HG03039 (cell line): ENCODE results near the gene BAZ2B.
A peak's percentile ranks its signal among the peaks of the same experiment; 100 is the strongest.

Source experiments
- ATAC-seq: cut with Tn5 transposase; IDR thresholded peaks from one replicate; pipeline ENCODE4 v1.9.1; 2021; ENCODE audit warnings: mild to moderate bottlenecking, moderate library complexity; ENCODE audit not compliant: unreplicated experiment

Gene BAZ2B

DNA sequence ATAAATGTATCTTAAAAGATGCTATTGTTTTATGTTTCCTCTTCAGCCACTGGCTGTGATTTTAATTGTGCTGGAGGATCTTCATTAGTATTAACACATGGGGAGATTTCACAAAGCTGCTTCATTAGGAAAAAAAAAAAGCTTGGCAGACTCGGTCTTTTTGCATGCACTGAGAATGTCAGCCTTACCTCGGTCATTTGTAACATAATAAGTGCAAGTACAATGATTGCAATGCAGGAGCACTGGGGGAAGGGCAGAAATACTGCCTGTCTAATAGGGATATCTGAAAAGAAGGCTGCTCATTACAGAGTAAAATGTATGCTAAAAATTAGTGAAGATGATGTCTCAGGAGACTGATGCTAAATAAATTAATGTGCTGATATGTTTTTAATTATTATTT lies 1.3 kb upstream of the BAZ2B start:
- ATAC-seq = no peak

DNA sequence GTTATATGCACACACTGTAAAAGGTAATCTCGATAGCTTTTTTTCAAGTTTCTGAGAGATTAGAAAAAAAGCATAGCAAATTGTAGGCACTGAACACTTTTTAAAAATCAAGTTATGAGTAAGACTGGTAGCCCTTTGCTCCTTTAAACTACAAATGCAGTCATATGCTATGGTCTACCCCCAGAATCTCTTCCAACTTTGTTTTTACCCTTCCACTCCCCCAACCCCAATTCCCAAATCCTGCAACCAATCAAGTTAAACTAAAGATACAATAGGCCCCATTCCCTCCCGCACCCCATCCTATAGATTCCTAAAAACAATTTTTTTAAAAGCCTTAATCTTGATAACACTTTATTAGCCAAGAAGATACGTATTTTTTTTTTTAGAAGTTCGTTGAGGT lies 752 bp upstream of the BAZ2B start:
- ATAC-seq = no peak

DNA sequence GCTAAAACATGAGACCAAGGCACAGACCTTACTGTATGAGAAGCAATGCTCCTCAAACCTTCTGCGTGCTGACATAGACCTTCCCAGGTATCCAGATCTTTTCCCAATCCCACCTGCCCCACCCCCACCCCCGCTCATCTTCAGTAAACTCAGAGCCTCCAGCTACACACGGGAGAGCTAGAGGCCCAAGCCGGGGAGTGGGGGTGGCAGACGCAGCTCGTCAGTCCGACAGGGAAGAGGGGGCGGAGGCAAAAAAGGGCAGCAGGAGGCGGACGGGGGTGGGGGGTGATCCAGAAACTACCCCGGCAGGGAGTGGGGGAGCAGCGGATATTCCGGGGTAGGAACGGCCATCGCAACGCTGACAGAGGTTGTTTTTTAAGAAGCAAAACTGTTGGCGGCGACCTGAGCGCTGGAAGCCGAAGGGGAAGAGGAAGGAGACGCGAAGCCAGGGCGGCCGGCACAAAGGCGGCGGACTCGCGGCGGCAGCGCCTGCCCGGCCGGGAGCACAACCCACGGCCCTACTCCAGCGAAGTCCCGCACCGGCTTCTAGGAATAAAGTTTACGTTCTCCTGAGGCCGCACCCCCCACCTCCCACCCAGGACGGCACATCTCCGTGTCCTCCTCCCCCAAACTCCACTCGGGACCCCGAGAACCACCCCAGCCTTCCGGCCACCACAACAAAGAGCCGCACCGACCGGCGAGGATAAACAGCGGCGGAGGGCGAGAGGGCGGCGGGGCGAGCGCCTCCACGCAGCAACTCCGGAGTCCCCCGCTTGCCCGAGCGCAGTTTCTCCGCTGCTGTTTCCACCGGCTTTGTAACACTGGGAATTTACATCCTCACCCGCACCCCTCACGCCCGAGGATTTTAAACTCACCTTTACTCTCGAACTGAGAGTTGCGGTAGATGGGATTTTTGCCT lies 722 bp downstream of the BAZ2B start:
- peak; percentile 69 for ATAC-seq

DNA sequence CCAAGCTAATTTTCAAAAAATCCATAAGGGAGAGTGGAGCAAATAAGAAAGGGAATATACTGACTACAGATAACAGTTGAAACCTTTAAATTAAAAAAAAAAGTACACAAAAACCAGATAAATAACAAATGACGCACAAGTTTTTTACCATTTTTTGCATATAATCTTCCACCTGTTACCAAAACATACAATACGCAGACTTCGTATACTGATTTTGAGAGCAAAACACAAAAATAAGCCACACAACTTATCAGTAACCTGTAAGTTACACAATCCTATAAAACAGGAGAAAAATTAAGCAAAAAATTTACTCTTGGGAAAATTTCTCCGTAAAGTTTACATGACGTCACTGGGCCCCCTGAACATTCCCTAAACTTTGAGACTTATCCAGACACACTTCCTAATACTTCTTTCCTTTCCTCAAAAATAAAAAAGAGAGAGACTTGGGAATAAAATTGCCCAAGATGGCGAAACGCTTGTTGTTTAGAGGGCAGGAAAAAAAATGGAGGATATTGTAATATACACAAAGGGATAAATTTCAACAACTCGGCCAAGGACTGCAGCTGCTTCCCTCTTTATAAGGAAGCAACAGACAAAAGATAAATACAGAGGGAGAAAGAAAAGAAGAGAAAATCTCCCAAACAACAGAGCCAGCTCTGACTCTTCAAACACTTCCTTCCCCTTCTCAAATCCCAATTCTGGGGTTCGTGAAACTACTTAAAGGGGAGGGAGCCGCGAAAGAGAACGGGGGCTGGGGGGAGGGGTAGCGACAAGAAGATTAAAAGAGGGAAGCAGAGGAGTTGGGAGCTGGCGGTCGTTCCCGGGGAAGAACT lies 1.6 kb downstream of the BAZ2B start:
- ATAC-seq = peak; percentile 6

DNA sequence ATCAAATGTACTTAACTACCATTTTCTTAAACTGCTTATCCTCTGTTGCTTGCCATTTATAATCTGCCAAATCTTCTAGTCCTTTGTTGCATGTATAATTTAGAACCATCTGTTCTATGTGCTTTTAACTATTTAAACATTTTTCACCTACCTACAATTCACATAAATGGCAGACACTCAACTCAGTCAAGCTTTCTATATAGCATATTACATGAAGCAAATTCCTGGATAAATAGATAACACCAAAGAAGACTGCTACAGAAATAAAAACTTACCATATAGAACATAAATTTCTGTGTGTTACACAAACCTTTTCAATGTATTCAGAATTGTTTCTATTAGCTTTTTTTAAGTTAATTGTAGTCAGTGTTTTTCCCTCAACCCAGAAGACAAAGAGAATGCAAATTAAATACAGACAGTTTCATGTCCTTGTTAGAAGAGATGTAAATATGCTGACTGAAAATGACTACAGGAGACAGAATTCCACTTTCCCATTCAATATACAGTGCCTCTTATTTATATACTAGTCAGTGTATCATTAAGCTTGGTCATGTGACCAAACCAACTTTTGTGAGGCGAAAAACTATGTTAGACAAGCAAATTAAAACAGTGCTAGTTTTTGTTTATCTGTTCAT lies 2.6 kb downstream of the BAZ2B start:
- no peak for ATAC-seq

DNA sequence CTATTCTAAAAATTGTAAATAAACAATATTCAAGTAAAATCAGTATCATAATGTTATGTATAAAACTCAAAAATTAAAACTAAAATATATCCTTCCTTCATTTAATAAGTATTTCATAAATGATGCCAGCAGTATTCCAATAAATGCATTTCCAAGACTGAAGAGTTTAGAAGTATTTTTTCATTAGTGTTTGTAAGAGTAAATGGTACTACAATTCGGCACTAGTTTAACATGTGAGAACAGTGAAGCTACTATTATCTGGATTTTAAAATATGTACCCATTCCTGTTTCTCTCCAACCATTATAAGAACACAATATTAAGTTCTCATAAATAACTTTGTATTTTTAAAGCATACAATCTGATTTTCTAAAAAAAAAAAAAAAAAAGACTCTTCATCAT lies 3.3 kb downstream of the BAZ2B start:
- ATAC-seq = no peak

DNA sequence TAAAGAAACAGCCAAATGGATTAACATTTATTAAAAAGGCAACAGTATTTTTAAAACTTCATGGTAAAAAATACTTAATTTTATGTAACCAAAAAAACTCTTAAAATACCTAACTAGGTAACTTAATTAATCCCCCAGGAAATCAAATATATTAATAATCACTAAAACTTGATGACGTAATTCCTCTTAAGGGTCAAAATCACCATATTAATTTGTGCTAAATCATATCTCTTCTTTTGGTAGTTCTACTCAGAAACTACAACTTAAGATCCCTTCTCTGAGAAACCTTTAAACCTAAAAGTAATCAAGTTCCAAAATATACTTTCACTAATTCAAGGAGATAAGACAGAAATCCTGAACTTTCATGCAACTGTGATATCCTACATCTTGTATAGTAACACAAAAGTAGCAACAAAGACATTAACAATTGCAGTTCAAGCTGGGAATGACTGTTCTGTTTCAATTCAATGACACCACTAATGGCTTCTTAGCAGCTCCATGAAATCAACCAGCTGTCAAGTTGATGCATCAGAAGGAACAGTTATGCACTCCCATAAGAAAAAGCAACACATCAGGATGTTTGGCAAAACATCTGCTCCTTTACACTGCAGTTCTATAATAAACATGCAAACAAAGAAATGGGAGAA lies 4.0 kb downstream of the BAZ2B start:
- no peak for ATAC-seq

DNA sequence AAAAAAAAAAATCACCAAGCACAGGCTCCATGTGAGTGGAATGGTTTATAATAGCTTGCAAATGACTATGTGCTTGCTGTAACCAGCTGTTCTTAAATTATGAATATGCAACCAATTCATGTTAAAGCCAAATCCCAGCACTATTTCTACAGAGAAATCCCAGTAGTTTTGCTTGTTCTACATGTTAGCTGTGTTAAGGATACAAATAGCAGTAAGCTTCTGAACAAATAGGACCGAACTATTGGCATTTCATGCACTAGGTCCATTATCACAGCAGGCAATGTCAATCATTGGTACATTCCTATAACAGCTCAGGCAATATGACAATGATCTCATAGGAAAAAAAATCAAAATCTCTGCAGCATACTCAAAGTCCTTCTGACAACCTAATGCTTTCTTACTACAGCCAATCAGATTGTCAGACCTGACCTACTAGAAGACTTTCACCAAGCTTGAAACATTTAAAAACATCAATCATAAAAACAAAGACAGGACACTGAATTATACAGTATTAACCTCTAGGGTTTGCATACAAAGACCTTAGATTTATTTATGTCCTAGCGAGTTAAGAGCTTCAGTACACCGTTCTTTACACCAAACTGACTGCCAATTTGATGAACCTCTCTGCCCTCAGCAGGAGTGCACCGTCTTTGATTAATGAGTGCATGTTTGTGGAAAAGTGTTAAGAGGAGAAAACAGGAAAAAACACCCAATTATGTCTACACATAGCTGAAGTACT lies 6.4 kb downstream of the BAZ2B start:
- ATAC-seq = no peak

DNA sequence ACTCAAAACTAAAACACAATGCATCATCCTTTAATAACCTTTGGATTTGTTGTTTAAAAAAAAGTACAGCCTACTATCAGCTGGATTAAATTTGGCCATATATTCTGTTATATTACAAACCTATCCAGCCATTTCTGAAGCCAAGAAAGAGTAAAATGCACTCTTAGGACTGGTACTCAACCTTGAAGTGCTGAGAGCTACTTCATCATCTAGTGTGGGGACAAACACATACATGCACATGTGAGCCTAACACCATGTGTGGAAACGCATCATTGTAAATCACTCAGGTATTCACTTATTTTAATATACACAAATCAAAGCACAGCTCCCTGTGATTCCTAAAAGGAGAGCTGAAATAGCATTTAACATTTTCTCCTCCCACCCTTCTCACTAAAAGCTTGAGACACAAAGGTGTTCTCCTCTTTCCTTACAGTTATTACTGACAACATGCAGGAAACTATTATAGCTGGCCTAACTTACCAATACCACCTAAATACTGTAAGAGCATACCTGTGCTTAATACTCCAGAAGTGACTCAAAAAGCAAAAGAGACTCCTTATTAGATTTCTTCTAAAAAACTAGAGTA lies 7.5 kb downstream of the BAZ2B start:
- ATAC-seq = no peak

DNA sequence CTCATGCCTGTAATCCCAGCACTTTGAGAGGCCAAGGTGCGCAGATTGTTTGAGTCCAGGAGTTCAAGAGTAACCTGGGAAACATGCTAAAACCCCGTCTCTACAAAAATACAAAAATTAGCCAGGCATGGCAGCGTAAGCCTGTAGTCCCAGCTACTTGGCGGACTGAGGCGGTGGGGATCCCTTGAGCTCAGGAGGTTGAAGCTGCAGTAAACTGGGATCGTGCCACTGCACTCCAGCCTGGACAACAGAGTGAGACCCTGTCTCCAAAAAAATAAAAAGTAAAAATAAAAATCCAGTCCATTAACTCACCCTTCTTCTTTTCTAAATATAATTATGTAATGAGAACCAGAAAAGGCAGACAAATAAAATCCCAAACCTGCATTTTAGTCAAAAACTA lies 8.2 kb downstream of the BAZ2B start:
- no peak for ATAC-seq

DNA sequence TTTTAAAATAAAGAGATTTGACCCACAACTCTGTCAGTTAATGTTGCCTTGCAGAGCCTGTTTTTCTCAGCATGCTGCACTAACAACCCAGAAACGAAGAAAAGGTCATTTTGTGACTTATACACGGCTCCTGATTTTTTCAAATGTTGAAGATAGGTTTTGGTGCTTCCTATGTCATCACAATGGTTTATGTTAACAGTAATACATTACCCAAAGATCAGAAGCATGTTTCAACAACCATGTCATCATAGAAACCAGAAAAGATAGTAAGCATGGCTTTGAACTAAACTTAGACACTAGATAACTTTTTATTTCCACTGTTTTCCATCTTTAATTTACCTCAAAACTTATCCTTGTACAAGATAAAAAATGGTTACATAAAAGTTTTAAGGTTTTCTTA lies 10.1 kb downstream of the BAZ2B start:
- no peak for ATAC-seq

DNA sequence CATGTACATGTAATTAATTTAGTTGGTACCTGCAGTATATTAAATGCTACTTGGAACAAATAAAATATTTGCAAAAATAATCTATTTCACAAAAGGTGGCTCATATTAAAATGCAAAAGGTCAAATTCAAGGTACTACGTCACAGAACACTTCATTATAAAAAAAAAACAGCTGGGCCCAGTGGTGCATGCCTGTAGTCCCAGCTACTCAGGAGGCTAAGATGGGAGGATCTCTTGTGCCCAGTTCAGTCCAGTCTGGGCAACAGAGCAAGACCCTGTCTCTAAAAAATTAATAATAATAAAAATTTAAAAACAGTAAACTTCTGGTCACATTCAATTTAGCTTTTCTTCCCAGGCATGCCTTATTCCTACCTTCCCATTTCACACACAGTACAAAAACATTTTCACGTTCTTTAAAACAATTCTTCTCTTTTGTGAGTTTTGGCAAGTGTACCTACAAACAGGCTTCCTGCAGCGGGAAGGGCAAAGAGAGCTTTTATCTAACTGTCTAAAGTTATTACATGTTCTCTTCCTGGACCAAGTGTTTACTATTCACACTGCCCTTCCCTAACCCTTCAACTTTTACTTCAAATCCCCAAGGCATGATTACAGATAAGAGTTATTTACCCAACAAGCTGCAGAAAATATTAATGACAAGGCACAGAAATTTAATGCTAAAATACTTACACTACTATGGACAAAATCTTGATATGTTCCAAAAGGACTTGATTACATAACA lies 10.7 kb downstream of the BAZ2B start:
- ATAC-seq = no peak

DNA sequence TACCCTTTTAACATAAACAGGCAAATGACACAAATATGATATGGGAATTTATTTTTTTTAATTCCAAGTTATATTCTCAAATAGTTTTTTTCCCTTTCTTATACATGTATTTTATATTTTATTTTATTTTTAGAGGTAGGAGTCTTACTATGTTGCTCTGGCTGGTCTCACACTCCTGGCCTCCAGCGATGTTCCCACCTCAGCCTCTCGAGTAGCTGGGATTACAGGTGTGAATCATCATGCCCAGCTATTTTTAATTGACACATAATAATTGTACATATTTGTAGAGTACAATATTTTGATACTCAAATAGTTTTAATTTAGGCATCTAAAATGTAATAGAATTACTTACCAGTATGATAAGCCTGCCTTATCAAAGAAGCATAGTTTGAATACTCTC lies 12.2 kb downstream of the BAZ2B start:
- ATAC-seq = no peak

DNA sequence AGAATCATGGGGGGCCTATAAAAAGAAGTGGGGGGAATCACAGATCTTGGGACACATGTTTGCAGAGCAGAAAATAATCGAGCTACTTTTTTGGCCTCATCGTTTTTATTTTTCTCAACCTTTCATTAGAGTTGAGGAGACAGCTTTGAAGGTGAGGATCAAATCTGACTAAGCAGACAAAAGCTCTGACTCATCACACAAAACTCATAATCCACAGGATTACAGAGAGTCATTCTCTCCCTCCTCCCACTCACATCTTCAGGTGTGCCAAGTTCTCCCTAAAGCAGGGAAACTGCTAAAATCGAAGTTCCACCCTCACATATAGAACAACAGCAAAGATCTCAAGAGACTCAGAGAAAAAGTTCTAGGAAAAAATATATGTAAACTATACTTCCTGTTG lies 15.6 kb downstream of the BAZ2B start:
- no peak for ATAC-seq

DNA sequence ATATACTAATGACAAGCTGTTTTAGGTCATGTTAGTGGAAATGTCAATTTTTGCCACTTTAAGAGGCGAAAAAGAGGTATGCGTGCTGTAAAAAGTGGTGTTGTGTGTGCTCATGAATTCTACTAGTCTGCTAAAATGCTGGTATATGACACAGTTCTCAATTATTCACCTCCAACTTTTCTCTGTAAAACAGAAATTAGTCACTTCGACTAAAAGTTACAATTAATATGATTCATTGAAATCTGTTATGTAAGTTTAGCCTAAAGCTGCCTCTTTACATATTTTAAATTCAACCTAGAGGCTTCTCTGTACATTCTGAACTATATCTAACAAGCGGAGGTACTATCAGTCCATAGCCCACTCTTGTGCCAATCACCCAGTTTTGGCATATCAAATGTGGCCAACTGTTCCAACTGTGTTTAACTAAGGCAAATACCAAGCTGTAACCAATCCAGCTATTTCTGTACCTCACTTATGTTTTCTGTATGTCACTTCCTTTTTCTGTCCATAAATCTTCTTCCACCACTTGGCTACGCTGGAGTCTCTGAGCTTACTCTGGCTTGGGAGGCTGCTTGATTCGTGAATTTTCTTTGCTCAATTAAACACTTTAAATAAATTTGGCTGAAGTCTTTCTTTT lies 20.8 kb downstream of the BAZ2B start:
- ATAC-seq = no peak

DNA sequence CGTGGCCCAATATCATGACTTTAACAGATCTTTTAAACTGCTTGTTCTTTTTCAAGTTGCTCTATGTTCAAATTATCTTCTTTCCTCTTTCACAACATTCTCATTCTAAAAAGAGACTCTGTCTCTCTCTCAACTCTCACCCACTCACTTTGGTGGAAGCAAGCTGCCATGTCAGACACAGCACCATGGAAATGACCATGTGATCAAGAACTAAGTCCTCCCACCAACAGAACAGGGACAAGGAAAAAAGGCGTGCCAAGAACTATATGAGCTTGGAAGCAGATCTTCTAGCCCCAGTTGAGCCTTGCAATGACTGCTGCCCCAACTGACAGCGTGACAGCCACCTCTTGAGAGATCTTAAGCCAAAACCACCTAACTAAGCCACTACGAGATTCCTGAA lies 23.9 kb downstream of the BAZ2B start:
- no peak for ATAC-seq

DNA sequence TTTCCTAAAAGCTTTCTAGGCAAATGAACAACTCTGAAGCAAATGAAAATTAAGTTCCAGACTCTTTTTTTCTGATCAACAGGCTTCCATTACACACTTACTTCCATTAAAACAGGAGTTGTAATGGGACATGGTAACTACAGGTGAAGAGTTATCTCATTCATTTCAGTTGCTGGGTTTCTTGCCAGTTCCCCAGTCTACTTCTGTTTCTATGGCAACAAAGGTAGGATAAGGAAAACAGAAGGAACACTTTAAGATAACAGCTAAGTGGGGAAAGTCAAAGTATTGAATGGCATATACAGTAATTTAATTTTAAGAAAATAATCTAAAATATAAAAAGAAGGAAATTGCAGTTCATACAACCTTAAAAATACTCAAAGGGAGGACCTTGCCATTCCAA lies 25.1 kb downstream of the BAZ2B start:
- ATAC-seq = no peak

DNA sequence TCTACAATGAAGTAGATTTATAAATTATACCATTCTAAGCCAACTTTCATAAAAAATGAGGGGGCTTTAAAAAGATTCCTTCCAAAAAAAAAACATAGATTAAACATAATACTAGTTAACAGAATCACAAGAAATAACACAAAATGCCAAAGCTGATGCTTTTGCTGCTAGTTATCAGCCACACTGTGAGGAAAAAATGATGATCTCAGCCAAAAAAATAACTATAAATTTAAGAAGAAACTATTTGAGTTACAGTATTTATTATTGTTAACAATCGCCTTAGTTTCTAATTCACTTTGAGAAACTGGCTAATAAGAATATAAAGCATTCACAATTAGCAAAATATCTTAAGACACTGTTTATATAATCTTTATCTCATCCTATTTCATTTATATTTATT lies 27.1 kb downstream of the BAZ2B start:
- ATAC-seq = no peak

DNA sequence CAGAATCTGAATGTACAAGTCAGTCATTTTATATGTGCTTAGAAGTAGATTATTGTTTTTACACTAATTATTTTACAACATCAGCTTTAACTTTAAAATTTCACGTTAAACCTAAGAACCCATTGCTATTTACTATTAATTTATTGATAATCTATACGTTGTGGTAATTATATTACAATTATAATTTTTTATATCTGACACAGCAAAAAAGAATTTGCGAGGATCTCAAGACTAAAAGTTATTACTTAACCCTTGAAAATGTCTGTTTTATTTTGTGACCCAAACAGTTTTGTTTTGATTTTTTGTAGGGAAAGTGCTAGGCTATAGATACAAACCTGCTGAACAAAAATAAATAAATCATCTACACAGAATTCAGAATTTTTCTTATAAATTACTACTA lies 30.3 kb downstream of the BAZ2B start:
- no peak for ATAC-seq
